Activated T-cell treated with anti-CD3 and anti-CD28 coated beads for 48 hours (primary cell): Measurements from ENCODE around the gene SLC48A1.

ENCODE experiments used
- DNase-seq: peaks from one replicate; pipeline ENCODE4 v3.0.0-alpha.2; 2020; ENCODE audit warnings: low read depth

SLC48A1 gene

GRCh38 chr12:47757840-47758583, 15.0 kb upstream of the SLC48A1 start:
- DNase-seq, result no peak

GRCh38 chr12:47758584-47758833, 14.5 kb upstream of the SLC48A1 start:
- no peak for DNase-seq

- peak; percentile 61 for DNase-seq
These were observed 14.0 kb upstream of the SLC48A1 start, which contains the start of gene RAPGEF3 for GRCh38 chr12:47758834-47759690. RAPGEF3 (minus strand) TSS chr12:47758880; CDS start chr12:47758556, 324 bp downstream.

- DNase-seq, result no peak
These were observed 10.1 kb upstream of the SLC48A1 start for GRCh38 chr12:47762850-47763465.

GRCh38 chr12:47763481-47764346, 9.3 kb upstream of the SLC48A1 start:
- no peak for DNase-seq

- DNase-seq, result no peak
These were observed 6.4 kb upstream of the SLC48A1 start for GRCh38 chr12:47766502-47767215.

- DNase-seq, result peak; percentile 61
These were observed 5.8 kb upstream of the SLC48A1 start for GRCh38 chr12:47767216-47767724.

- no peak for DNase-seq
These were observed 4.7 kb upstream of the SLC48A1 start for GRCh38 chr12:47768323-47768811.

- DNase-seq, result no peak
These were observed 3.6 kb upstream of the SLC48A1 start for GRCh38 chr12:47769234-47770085.

GRCh38 chr12:47770086-47770726, 2.8 kb upstream of the SLC48A1 start:
- no peak for DNase-seq

GRCh38 chr12:47771304-47771703, 1.7 kb upstream of the SLC48A1 start:
- DNase-seq, result no peak

- no peak for DNase-seq
These were observed 861 bp upstream of the SLC48A1 start for GRCh38 chr12:47772094-47772660.

- DNase-seq, result no peak
These were observed 338 bp upstream of the SLC48A1 start for GRCh38 chr12:47772738-47773061.

GRCh38 chr12:47773858-47774580, 981 bp downstream of the SLC48A1 start:
- no peak for DNase-seq

GRCh38 chr12:47774663-47775062, 1.6 kb downstream of the SLC48A1 start:
- DNase-seq, result no peak

GRCh38 chr12:47775100-47775911, 2.3 kb downstream of the SLC48A1 start:
- DNase-seq, result no peak

- no peak for DNase-seq
These were observed 3.6 kb downstream of the SLC48A1 start for GRCh38 chr12:47776471-47777143.
